Measurements from ENCODE around the gene PIP5K1B.

Gene PIP5K1B

DNA sequence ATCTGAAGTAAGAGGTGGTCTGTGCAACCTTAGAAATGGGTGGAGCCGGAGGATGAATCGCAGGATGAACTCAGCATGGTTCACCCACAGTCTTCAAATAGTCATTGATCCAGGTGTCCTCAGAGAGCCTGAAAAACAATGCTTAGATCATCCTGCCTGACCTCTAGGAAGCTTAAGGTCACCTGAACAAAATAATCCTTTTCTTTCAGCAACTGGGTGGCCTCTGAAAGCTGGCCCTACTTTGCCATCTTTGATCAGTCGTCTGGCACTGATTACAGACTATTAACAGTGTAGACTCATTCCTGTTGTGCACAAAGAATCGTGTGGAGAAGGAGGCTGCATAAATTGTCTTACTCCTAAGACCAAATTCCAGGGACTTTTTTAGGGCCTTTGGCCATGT is 50.7 kb downstream of the PIP5K1B start:
- no peak overlapping the region for H3K27ac ChIP-seq

DNA sequence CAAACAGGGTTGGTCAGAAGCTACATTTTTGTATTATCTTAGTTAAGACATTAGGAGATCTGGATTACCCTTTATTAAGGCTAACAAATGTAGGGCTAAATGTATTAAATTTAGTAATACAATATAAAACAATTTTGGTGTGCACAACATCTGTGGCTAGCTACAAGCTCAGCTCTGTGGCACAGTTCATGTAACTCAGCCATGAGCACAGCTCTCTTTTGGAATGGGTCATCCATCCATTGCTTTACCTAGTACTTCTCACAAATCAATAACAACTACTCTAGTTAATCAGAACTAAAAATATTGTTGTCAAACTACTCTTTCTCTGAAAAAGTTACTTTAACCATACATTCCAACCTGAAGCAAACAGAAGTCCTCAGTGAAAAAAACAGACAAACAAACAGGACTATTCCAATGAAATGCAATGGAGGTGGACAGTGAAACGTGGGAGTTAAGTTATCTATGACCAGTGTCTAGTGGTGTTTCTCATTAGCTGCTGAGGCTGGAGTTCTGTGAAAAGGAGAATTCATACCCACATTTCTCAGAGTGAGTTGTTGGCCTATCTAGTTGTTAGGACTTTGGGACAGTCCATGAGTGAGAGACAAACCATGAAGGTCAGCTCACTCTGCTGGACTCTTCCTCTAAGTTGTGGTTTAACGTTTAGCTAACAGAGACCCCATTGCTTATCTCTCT is 55.1 kb downstream of the PIP5K1B start:
- H3K27ac ChIP-seq, result no peak overlapping the region
- TF ChIP-seq, protein P1, sequence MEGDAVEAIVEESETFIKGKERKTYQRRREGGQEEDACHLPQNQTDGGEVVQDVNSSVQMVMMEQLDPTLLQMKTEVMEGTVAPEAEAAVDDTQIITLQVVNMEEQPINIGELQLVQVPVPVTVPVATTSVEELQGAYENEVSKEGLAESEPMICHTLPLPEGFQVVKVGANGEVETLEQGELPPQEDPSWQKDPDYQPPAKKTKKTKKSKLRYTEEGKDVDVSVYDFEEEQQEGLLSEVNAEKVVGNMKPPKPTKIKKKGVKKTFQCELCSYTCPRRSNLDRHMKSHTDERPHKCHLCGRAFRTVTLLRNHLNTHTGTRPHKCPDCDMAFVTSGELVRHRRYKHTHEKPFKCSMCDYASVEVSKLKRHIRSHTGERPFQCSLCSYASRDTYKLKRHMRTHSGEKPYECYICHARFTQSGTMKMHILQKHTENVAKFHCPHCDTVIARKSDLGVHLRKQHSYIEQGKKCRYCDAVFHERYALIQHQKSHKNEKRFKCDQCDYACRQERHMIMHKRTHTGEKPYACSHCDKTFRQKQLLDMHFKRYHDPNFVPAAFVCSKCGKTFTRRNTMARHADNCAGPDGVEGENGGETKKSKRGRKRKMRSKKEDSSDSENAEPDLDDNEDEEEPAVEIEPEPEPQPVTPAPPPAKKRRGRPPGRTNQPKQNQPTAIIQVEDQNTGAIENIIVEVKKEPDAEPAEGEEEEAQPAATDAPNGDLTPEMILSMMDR (conservative IDR thresholded peaks at IDR 0.05), result no peak

More for the DNA sequence above, 50.7 kb downstream of the PIP5K1B start:
- TF ChIP-seq, protein P1 (conservative IDR thresholded peaks at IDR 0.05), result no peak

DNA sequence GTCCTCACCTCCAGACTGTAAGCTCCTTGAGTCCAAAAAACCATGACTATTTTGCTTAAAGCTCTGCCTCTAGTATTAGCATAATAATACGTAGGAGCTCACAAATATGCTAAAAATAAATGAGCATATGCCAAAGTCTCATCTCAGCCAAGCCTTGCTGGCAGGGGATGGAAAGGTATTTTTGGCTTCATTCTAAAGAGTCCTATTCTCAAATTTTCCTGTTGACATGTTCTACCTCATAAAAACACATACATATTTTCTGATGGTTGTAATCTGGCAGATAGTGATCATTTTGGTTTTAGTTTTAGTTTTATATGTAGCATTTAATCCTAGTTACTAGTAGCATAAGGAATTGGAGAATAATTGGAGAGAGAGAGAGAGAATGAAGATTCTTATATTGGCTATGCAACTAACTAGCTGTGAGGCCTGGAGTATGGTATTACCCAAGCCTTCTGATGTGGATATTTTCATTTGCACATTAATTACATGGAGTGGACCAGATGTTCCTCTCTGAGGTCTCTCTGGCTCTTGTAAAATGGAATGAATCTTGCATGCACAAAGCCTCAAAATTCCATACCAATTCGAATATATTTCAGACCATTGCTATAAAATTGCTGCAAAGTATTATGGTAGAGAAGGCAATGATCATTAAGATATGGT is 55.8 kb downstream of the PIP5K1B start:
- no peak overlapping the region for H3K27ac ChIP-seq
- TF ChIP-seq, protein P1 (conservative IDR thresholded peaks at IDR 0.05), result no peak

GRCh38 chr9:68762570-68762969 is 57.5 kb downstream of the PIP5K1B start:
- no peak overlapping the region for H3K27ac ChIP-seq
- TF ChIP-seq, protein P1 (conservative IDR thresholded peaks at IDR 0.05), result no peak

DNA sequence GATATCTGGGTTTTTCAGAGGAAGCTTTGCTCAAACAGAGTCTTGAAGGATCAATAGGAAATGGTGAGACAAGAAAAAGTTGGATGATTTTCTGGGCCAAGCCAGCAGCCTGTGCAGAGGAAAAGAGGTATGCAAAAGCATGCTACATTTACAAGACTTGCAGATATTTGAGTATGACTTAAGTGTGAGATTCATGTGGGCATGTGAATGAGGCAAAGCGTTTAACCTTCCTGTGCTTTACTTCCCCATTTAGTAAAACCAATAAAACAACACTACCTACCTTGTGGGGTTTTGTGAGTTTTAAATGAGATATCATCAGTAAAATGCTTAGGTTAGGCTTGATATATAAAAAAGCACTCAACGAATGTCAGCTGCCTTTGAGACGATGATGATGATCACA is 58.1 kb downstream of the PIP5K1B start:
- H3K27ac ChIP-seq, result no peak overlapping the region
- TF ChIP-seq, protein P1 (conservative IDR thresholded peaks at IDR 0.05), result no peak

- TF ChIP-seq, protein P1 (conservative IDR thresholded peaks at IDR 0.05), result no peak
These were observed 63.6 kb downstream of the PIP5K1B start for GRCh38 chr9:68768619-68769018.

DNA sequence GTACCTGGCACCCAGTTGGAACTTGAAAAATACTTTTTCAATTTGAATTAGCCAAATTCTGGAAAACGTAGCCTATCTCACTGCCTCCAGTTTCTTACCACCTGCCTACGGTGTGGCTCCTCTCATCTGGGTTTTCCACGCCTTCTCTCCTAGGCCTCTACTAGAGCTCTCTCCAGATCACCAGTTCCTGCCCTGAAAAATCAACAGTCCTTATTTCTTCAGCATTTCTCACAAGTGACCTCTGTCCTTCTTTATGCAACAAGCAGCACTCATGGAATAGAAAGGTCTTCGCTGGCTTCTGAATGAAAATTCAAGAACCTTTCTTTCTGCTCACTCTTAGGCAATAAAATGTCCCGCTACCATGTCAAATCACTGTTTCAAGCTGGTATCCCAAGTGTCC is 64.8 kb downstream of the PIP5K1B start:
- H3K27ac ChIP-seq, result no peak overlapping the region
- TF ChIP-seq, protein P1 (conservative IDR thresholded peaks at IDR 0.05), result no peak

More at GRCh38 chr9:68768619-68769018, 63.6 kb downstream of the PIP5K1B start:
- no peak overlapping the region for H3K27ac ChIP-seq
